COLO829 (cell line): ENCODE results near the gene POLR1E.

Experiments used
- DNase-seq: peaks from one replicate; pipeline ENCODE4 v3.0.0; 2012; ENCODE audit warnings: low spot score

Gene POLR1E

GRCh38 chr9:37485389-37486255 lies at the start of gene POLR1E:
Gene POLR1E, plus strand, starts transcription at chr9:37485948. Its CDS starts 100 bp downstream, at chr9:37486048.
- peak; percentile 99 for DNase-seq

GRCh38 chr9:37436540-37436939 lies 49.2 kb upstream of the POLR1E start:
- DNase-seq = no peak

GRCh38 chr9:37437010-37437409 lies 48.7 kb upstream of the POLR1E start:
- DNase-seq = no peak

- DNase-seq = no peak
Observed at GRCh38 chr9:37437621-37438020, 48.1 kb upstream of the POLR1E start.

GRCh38 chr9:37438359-37438758 lies 47.4 kb upstream of the POLR1E start:
- DNase-seq = no peak

GRCh38 chr9:37441776-37442370 lies 43.9 kb upstream of the POLR1E start:
- DNase-seq = no peak

GRCh38 chr9:37442556-37442955 lies 43.2 kb upstream of the POLR1E start:
- no peak for DNase-seq

- no peak for DNase-seq
Observed at GRCh38 chr9:37443566-37443965, 42.2 kb upstream of the POLR1E start.

GRCh38 chr9:37444890-37445289 lies 40.9 kb upstream of the POLR1E start:
- DNase-seq = no peak

GRCh38 chr9:37445832-37446231 lies 39.9 kb upstream of the POLR1E start:
- DNase-seq = no peak

- no peak for DNase-seq
Observed at GRCh38 chr9:37446401-37446800, 39.3 kb upstream of the POLR1E start.

GRCh38 chr9:37447111-37447510 lies 38.6 kb upstream of the POLR1E start:
- DNase-seq = no peak

GRCh38 chr9:37449862-37450632 lies 35.7 kb upstream of the POLR1E start:
- DNase-seq = no peak

- no peak for DNase-seq
Observed at GRCh38 chr9:37451628-37452027, 34.1 kb upstream of the POLR1E start.

- no peak for DNase-seq
Observed at GRCh38 chr9:37452611-37453010, 33.1 kb upstream of the POLR1E start.

- DNase-seq = no peak
Observed at GRCh38 chr9:37453827-37454226, 31.9 kb upstream of the POLR1E start.

GRCh38 chr9:37454238-37454637 lies 31.5 kb upstream of the POLR1E start:
- no peak for DNase-seq

- no peak for DNase-seq
Observed at GRCh38 chr9:37455884-37456647, 29.7 kb upstream of the POLR1E start.

- no peak for DNase-seq
Observed at GRCh38 chr9:37456817-37457216, 28.9 kb upstream of the POLR1E start.

GRCh38 chr9:37464006-37464405 lies 21.7 kb upstream of the POLR1E start:
- DNase-seq = no peak

- peak; percentile 54 for DNase-seq
Observed at GRCh38 chr9:37464426-37465248, 21.1 kb upstream of the POLR1E start.
